ENCODE data around the gene CDX1.

DNA sequence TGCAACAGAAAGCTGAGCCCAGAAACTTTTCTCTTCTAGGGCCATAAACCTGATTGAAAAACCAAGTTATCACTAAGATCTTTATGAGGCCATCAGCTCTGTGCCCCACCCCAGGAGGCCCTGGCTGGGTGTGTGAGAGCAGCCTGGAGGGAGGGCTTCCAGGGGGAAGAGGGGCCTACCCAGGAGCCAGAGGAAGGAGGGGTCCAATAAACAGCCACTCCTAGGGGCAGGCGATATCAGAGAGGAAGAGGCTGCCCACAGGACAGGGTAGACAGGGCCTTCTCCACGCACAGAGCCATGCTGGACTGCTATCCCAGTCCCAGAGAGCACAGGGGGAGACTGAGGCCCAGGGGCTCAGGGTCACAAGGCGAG, 4.5 kb upstream of the CDX1 start:
- TF ChIP-seq, protein P1, sequence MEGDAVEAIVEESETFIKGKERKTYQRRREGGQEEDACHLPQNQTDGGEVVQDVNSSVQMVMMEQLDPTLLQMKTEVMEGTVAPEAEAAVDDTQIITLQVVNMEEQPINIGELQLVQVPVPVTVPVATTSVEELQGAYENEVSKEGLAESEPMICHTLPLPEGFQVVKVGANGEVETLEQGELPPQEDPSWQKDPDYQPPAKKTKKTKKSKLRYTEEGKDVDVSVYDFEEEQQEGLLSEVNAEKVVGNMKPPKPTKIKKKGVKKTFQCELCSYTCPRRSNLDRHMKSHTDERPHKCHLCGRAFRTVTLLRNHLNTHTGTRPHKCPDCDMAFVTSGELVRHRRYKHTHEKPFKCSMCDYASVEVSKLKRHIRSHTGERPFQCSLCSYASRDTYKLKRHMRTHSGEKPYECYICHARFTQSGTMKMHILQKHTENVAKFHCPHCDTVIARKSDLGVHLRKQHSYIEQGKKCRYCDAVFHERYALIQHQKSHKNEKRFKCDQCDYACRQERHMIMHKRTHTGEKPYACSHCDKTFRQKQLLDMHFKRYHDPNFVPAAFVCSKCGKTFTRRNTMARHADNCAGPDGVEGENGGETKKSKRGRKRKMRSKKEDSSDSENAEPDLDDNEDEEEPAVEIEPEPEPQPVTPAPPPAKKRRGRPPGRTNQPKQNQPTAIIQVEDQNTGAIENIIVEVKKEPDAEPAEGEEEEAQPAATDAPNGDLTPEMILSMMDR (IDR thresholded peaks at IDR 0.05; ENCODE audit: insufficient read depth, low read length, poor library complexity, severe bottlenecking) = no peak
- TF ChIP-seq EZH2phosphoT487 (conservative IDR thresholded peaks at IDR 0.05; ENCODE audit: low read length) = no peak

Data from SU-DHL-6 (cell line).